Left ventricle myocardium inferior (tissue), 1 donor: ENCODE measurements around the gene CCR5AS.

Experiments used
- DNase-seq: peaks from one replicate; pipeline ENCODE4 v3.0.0-alpha.2; 2020
- H3K27ac ChIP-seq: fragments of 200-600 bp; replicated peaks from 2 replicates; pipeline ENCODE4 v1.8.0; 2021
- H3K27me3 ChIP-seq: fragments of 200-600 bp; 2 replicates; pipeline ENCODE4 v1.8.0; 2021; ENCODE audit warnings: low read depth
- H3K36me3 ChIP-seq: fragments of 200-600 bp; 2 replicates; pipeline ENCODE4 v1.8.0; 2021
- H3K4me1 ChIP-seq: fragments of 200-600 bp; 2 replicates; pipeline ENCODE4 v1.8.0; 2021
- H3K4me3 ChIP-seq: fragments of 200-600 bp; 2 replicates; pipeline ENCODE4 v1.8.0; 2021; ENCODE audit warnings: mild to moderate bottlenecking, moderate library complexity
- H3K9me3 ChIP-seq: fragments of 200-600 bp; replicated peaks from 2 replicates; pipeline ENCODE4 v1.8.0; 2021
- CTCF ChIP-seq: fragments of 200-600 bp; IDR thresholded peaks from 2 replicates; pipeline ENCODE4 v1.8.0; 2021; ENCODE audit warnings: antibody characterized with exemption, mild to moderate bottlenecking, borderline replicate concordance
- intact Hi-C: fragments of 100-400 bp; cut with micrococcal nuclease; formaldehyde crosslinking; loops from one replicate; pipeline ENCODE4 v1.11.0; 2022
- donor health status: DM: no; HTN: yes; CAD: no; lungs with severe emphysema.

CCR5AS gene

DNA sequence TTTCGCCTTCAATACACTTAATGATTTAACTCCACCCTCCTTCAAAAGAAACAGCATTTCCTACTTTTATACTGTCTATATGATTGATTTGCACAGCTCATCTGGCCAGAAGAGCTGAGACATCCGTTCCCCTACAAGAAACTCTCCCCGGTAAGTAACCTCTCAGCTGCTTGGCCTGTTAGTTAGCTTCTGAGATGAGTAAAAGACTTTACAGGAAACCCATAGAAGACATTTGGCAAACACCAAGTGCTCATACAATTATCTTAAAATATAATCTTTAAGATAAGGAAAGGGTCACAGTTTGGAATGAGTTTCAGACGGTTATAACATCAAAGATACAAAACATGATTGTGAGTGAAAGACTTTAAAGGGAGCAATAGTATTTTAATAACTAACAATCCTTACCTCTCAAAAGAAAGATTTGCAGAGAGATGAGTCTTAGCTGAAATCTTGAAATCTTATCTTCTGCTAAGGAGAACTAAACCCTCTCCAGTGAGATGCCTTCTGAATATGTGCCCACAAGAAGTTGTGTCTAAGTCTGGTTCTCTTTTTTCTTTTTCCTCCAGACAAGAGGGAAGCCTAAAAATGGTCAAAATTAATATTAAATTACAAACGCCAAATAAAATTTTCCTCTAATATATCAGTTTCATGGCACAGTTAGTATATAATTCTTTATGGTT, 35.9 kb downstream of the CCR5AS start, which contains the start of gene CCR5:
Gene CCR5 (plus strand): TSS at position 108 of the 680 bp plus-strand sequence. CDS start 1,957 bp downstream, outside the sequence.
- no peak within 1 kb of the TSS for H3K4me3 ChIP-seq
- intact Hi-C loops: no loop called here
- TF ChIP-seq CTCF: no peak

GRCh38 chr3:46369675-46370132, 37.2 kb downstream of the CCR5AS start:
- no peaks in the 10 kb centered on the region for H3K4me1 ChIP-seq
- H3K4me3 ChIP-seq: no peak overlapping the region
- peaks cover 62% of the 10 kb centered on the region for H3K27me3 ChIP-seq
- no peak for TF ChIP-seq CTCF
- no peaks in the 10 kb centered on the region for H3K36me3 ChIP-seq
- DNase-seq: no peak
- intact Hi-C loops: no loop called here
- H3K9me3 ChIP-seq: no peaks in the 10 kb centered on the region
- H3K27ac ChIP-seq: no peak overlapping the region

More for the DNA sequence above, 35.9 kb downstream of the CCR5AS start, which contains the start of gene CCR5:
- no peaks in the 10 kb centered on the region for H3K4me1 ChIP-seq
- peaks cover 57% of the 10 kb centered on the region for H3K27me3 ChIP-seq
- DNase-seq: no peak
- no peaks in the 10 kb centered on the region for H3K9me3 ChIP-seq
- H3K27ac ChIP-seq: no peak within 1 kb of the TSS
- no peaks in the 10 kb centered on the region for H3K36me3 ChIP-seq

DNA sequence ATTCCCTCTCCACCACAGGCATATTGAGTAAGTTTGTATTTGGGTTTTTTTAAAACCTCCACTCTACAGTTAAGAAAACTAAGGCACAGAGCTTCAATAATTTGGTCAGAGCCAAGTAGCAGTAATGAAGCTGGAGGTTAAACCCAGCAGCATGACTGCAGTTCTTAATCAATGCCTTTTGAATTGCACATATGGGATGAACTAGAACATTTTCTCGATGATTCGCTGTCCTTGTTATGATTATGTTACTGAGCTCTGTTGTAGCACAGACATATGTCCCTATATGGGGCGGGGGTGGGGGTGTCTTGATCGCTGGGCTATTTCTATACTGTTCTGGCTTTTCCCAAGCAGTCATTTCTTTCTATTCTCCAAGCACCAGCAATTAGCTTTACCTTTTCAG, 37.7 kb downstream of the CCR5AS start:
- Histone ChIP-seq H3K27ac (no peak overlapping the region), H3K36me3 (no peaks in the 10 kb centered on the region), H3K27me3 (peaks cover 56% of the 10 kb centered on the region), H3K4me3 (no peak overlapping the region), H3K4me1 (no peaks in the 10 kb centered on the region), H3K9me3 (no peaks in the 10 kb centered on the region)
- DNase-seq: no peak
- intact Hi-C loops: no loop called here
- no peak for TF ChIP-seq CTCF

DNA sequence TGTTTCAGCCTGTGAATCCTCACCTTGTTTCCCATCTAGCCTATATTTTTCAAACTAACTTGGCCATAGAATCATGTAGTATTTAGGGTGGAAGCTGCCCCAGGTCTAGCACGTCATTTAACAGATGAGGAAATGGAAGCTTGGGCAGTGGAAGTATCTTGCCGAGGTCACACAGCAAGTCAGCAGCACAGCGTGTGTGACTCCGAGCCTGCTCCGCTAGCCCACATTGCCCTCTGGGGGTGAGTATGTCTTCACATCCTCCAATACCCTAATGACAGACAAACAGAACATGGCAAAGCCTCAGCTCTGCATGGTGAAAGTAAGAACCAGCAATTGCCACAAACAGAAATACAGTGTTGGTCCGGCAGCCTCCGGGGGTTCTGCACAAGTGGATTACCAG, 38.3 kb downstream of the CCR5AS start:
- no peaks in the 10 kb centered on the region for H3K4me1 ChIP-seq
- intact Hi-C loops: no loop called here
- peaks cover 53% of the 10 kb centered on the region for H3K27me3 ChIP-seq
- H3K9me3 ChIP-seq: no peaks in the 10 kb centered on the region
- DNase-seq: peak; percentile 41
- H3K4me3 ChIP-seq: no peak overlapping the region
- TF ChIP-seq CTCF: no peak
- H3K27ac ChIP-seq: no peak overlapping the region
- no peaks in the 10 kb centered on the region for H3K36me3 ChIP-seq

DNA sequence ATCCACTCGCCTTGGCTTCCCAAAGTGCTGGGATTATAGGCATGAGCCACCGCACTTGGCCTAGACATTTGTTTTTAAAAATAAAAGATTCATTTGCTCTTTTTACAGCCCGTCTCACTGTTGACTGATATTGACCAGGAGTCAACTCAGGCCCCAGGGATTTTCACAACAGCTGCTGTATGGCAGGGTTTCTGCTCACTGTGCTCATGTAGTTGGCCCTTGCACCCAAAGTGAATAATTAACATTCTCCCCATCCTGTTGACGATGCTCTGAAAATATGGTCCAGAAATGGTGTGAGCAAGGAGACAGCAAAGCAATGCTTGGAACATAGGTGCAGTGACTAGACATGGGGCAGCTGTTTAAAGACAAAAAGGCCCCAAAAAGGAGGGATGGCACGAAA, 39.1 kb downstream of the CCR5AS start:
- no peaks in the 10 kb centered on the region for H3K4me1 ChIP-seq
- TF ChIP-seq CTCF: no peak
- no peaks in the 10 kb centered on the region for H3K9me3 ChIP-seq
- peak; percentile 28 for DNase-seq
- H3K4me3 ChIP-seq: no peak overlapping the region
- no peaks in the 10 kb centered on the region for H3K36me3 ChIP-seq
- peaks cover 45% of the 10 kb centered on the region for H3K27me3 ChIP-seq
- no peak overlapping the region for H3K27ac ChIP-seq
- intact Hi-C loops: no loop called here
